Activated CD8-positive, alpha-beta memory T cell treated with anti-CD3 and anti-CD28 coated beads, Interleukin-2, amount 50 U/mL, for 24 hours (primary cell): Measurements from ENCODE around the gene ITGA2.

Experiments used
- DNase-seq: peaks from one replicate; pipeline ENCODE4 v3.0.0-alpha.2; 2020; ENCODE audit errors: extremely low read depth

ITGA2 gene

GRCh38 chr5:52988335-52989024 lies 672 bp upstream of the ITGA2 start:
- DNase-seq, result no peak

GRCh38 chr5:52989781-52990527 lies 802 bp downstream of the ITGA2 start:
- DNase-seq, result no peak

- no peak for DNase-seq
These were observed 1.4 kb downstream of the ITGA2 start for GRCh38 chr5:52990528-52990925.

DNA sequence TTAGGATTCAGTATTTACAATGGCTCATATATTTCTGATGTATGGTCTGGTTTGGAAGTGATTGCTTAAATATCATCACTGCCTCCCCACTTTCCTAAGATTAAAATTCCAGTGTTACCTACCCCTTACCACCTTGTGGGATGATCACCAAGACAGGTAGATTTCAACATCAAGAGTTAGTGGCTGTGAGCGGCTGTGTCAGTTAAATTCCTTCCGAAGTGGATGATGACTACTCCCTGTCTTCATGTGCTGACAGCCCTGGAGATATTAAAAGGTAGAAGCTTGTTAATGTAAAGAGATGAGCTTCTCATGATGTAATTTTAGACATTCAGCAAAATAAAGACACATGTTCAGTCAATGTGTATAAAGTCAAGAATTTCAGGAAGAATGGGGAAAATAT lies 4.2 kb downstream of the ITGA2 start:
- DNase-seq, result no peak

GRCh38 chr5:52994266-52994665 lies 5.1 kb downstream of the ITGA2 start:
- no peak for DNase-seq

GRCh38 chr5:52995095-52995494 lies 5.9 kb downstream of the ITGA2 start:
- DNase-seq, result no peak

DNA sequence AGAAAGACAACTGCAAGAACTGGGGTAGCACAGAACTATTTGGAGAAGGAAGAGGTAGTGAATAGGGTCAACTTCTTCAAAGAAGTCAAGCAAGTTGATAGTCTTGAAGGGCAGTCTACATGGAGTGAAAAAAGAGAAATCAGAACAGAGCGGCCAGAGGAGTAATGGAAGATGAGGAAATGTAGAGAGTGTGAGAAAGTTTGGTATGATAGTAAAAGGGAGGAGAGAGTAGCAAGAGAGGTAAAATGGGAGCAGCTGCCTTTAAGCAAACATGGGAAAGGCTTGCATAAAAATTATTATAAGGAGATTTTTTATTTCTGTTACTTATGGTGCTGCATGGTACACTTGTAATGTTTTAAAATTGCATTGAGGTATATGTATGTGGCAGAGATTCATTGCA lies 6.8 kb downstream of the ITGA2 start:
- no peak for DNase-seq

DNA sequence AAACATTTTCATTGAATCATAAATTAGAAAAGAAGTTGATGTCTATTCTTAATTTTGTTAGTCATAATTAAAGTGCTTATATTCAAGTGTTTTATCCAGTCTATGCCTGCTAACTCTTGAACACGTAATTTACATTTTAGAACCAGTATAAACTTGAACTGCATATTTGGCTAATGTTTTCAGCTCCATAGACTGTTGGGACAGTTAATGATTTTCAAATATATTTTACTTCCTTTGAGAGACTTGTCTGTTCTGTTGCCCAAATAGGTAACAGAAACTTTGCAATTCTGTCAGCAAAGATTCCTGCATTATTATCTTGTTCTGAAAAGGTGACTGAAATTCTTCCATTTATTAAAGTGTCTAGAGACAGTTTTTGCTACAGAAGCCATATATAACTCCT lies 7.8 kb downstream of the ITGA2 start:
- no peak for DNase-seq

DNA sequence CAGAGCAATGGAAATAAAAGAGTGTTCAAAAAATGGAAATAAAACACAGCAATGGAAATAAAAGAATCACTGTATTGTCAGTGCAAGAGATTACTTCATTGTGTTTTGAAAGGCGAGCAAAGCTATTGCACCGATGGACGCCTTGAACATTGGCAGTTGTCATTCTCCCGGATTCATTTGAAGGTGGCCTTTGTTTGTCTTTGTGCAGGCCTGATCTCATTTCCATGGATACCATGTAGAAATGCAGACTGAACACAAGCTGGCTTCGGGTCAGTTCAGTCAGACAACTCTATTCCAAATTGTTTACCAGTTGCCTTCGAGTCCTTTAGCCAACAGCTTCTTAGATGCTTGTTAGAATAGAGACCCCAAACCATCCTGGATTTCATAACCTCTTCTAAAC lies 8.3 kb downstream of the ITGA2 start:
- no peak for DNase-seq

DNA sequence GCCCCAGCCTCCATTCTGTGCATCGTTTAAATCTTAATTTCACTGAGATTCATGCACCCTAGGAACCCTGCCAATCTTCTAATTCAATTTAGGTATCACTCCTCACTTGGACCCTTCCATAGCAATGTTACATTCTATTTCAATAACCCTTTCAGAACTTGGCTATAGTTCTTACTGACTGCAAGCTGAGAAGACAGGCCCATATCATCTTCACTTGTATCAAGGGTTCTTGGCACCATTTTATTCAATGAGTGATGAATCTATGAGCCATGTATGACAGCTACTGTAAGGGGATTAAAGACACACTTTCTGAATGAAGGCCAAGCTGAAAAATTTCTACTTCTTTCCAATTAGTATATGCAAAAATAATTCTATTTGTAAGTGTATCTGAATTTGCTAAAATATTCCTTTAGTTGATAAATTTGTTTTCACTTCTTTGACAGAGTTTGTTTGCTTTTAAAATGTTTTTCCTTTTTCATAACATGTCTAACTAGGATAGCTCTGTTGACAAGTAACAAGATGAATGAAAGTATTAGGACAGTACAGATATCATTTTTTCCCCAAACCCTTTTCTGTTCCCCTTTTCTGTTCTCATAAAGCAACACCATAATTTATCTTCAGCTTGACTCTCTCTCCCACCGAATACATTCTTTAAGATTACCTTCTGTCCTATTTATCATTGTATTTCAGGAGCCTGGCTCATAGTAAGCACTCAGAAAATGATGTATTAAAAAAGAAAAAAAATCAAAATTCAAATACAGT lies 9.6 kb downstream of the ITGA2 start:
- no peak for DNase-seq

DNA sequence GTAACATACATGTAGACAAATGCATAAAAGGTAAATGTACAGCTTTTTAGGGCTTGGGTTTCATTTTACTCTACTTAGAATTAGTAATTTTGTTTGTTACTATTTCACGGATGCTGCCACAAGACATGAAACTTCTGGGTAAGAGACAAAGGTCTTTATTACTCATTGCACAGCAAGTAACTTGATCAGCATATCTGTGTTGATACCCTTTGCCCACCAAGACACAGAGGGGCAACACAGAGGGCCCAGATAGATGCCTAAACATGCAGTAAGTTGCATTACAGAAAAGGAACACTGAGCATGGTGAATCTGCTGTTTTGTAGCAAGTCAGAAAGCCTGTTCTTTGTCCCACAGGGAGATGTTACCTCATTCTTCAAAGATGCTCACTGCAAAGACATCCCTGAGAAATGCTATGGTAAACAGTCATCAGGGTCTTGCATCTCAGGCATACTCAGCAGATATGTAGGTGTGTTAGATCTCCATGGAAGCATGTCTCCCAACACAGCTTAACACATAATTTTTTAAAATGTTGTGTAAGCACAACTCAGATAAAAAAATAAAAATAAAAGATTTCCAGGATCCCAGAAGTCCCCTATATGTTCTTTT lies 10.3 kb downstream of the ITGA2 start:
- DNase-seq, result no peak

- no peak for DNase-seq
These were observed 12.4 kb downstream of the ITGA2 start for GRCh38 chr5:53001541-53001940.

DNA sequence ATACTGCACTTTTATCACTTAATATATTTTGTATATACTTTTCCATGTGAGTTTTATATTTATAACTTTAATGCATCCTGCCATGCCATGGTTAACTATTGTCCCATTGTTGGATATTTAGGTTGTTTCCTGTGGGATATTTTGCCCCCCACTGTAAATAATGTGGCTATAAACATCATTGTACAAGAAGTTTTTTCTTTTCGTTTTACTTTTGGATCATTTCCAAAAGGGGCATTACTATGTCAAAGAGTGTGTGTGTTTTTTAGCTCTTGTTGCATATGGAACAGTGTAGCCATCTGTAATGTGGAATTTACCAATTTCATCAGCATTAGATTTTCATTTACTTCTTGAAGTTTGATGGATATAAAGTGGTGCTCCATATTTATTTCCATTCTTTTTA lies 13.3 kb downstream of the ITGA2 start:
- DNase-seq, result no peak

- DNase-seq, result no peak
These were observed 14.0 kb downstream of the ITGA2 start for GRCh38 chr5:53003144-53003543.

GRCh38 chr5:53006911-53007890 lies 18.0 kb downstream of the ITGA2 start:
- DNase-seq, result no peak

DNA sequence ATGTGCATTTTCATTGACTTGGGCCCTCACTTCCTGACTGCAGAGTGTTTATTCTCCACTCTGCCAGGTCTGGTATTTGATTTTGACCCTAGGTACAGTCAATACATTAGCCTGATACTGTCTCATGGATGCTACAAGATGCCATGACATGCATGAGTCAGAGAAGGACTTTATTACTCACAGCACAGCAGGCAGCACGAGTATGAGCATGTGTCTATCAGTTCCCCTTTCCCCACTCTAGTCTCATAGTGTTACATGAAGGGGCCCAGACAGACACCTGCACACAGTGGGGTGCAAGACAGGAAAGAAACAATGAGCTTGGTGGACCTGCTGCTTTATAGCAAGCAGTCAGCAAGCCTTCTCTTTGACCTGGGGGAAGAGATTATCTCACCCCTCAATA lies 19.6 kb downstream of the ITGA2 start:
- DNase-seq, result no peak

DNA sequence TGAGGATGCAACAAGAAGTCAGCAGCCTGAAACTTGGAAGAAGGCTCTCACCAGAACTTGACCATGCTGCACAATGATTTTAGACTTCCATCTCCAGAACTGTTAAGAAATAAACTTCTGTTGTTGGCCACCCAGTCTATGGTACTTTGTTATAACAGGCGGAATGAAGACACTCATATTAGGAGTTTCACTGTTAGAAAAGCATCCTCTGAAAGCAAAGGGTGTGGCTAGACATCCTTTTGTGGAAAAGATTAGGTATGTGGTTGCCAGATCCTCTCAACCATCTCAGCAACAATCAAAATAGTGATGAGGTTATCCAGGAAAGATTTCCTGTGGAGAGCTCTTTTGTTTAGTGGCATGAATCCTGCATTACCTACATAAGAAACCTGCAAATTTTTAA lies 20.7 kb downstream of the ITGA2 start:
- no peak for DNase-seq

GRCh38 chr5:53010814-53011213 lies 21.7 kb downstream of the ITGA2 start:
- no peak for DNase-seq

DNA sequence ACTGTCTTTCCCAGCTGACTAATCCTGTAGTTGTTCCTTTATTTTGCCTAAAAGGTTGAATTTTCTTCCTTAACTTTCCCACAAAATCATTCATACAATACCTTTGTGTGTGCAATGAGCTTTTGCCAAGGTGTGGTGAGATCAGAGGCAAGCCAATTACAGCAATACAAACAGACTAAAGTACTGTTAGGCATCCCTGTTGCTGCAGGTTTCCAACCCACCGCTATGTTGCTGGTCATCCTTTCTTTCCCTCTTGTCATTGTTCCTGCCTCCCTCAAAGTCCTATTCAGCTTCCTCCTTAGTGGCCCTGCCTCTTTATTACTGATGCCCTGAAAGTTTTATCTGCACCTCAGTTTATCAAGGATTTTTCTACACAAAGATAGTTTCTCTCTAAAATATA lies 22.1 kb downstream of the ITGA2 start:
- no peak for DNase-seq

DNA sequence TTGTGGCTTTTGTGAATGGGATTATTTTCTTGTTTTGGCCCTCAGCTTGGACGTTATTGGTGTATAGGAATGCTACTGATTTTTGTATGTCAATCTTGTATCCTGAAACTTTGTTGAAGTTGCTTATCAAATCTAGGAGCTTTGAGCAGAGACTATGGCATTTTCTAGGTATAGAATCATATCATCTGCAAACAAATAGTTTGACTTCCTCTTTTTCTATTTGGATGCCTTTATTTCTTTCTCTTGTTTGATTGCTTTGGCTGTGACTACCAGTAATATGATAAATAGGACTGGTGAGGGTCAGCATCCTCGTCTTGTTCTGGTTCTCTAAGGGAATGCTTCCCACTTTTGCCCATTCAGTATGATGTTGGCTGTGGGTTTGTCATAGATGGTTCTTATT lies 24.7 kb downstream of the ITGA2 start:
- no peak for DNase-seq

- DNase-seq, result no peak
These were observed 28.2 kb downstream of the ITGA2 start for GRCh38 chr5:53017383-53017782.
